GM18870 (cell line): Measurements from ENCODE around the gene UTY.
"Not testable (repeated sequence)": the region's sequence is repeated elsewhere in the genome, so short reads cannot be mapped to it uniquely, and the experiment has no call there.

ENCODE experiments used
- ATAC-seq: cut with Tn5 transposase; IDR thresholded peaks from one replicate; pipeline ENCODE4 v1.9.1; 2021; ENCODE audit warnings: moderate library complexity; ENCODE audit not compliant: unreplicated experiment

Gene UTY

GRCh38 chrY:13312966-13313365 is 166.9 kb downstream of the UTY start:
- ATAC-seq = no peak

GRCh38 chrY:13307959-13308358 is 171.9 kb downstream of the UTY start:
- no peak for ATAC-seq

- ATAC-seq = no peak
Observed at GRCh38 chrY:13300795-13301194, 179.0 kb downstream of the UTY start.

GRCh38 chrY:13299411-13299810 is 180.4 kb downstream of the UTY start:
- no peak for ATAC-seq

GRCh38 chrY:13296176-13296890 is 183.5 kb downstream of the UTY start:
- no peak for ATAC-seq

GRCh38 chrY:13295026-13295425 is 184.8 kb downstream of the UTY start:
- no peak for ATAC-seq

GRCh38 chrY:13291199-13291598 is 188.6 kb downstream of the UTY start:
- no peak for ATAC-seq

- ATAC-seq = not testable (repeated sequence)
Observed at GRCh38 chrY:13282151-13283054, 197.4 kb downstream of the UTY start.

- ATAC-seq = no peak
Observed at GRCh38 chrY:13279561-13279960, 200.3 kb downstream of the UTY start.

- ATAC-seq = no peak
Observed at GRCh38 chrY:13271706-13272105, 208.1 kb downstream of the UTY start.

GRCh38 chrY:13253941-13254440 is 225.8 kb downstream of the UTY start:
- ATAC-seq = not testable (repeated sequence)

- no peak for ATAC-seq
Observed at GRCh38 chrY:13250421-13250820, 229.4 kb downstream of the UTY start.

GRCh38 chrY:13243716-13244115 is 236.1 kb downstream of the UTY start:
- ATAC-seq = no peak

GRCh38 chrY:13233901-13234300 is 245.9 kb downstream of the UTY start:
- no peak for ATAC-seq

- no peak for ATAC-seq
Observed at GRCh38 chrY:13233118-13233517, 246.7 kb downstream of the UTY start.

- no peak for ATAC-seq
Observed at GRCh38 chrY:13227354-13227953, 252.4 kb downstream of the UTY start.

GRCh38 chrY:13210961-13211646 is 268.7 kb downstream of the UTY start:
- ATAC-seq = no peak

GRCh38 chrY:13205214-13205613 is 274.6 kb downstream of the UTY start:
- no peak for ATAC-seq
